ENCODE results near the gene NF1. TPM values are rescaled to one million over a fixed set of nuclear protein-coding genes. Genes with fewer than 3 reads are reported as not detected.
"Not testable (repeated sequence)": the region's sequence is repeated elsewhere in the genome, so short reads cannot be mapped to it uniquely, and the experiment has no call there.

Gene NF1
- total RNA-seq, 1 donor from 2014 or later = 37.8 TPM

DNA sequence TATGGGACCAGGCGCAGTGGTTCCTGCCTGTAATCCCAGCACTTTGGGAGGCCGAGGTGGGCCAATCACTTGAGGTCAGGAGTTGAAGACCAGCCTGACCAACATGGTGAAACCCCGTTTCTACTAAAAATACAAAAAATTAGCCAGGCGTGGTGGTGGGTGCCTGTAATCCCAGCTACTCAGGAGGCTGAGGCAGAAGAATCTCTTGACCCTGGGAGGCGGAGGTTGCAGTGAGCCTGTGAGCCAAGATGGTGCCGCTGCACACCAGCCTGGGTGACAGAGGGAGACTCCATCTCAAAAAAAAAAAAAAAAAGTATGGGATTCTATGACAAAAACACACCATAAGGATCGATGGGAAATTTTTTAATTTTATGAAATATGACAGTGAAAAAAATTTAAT, 217.4 kb downstream of the NF1 start:
- ATAC-seq; DNase-seq; intact Hi-C loops (cut with micrococcal nuclease): not testable (repeated sequence)

DNA sequence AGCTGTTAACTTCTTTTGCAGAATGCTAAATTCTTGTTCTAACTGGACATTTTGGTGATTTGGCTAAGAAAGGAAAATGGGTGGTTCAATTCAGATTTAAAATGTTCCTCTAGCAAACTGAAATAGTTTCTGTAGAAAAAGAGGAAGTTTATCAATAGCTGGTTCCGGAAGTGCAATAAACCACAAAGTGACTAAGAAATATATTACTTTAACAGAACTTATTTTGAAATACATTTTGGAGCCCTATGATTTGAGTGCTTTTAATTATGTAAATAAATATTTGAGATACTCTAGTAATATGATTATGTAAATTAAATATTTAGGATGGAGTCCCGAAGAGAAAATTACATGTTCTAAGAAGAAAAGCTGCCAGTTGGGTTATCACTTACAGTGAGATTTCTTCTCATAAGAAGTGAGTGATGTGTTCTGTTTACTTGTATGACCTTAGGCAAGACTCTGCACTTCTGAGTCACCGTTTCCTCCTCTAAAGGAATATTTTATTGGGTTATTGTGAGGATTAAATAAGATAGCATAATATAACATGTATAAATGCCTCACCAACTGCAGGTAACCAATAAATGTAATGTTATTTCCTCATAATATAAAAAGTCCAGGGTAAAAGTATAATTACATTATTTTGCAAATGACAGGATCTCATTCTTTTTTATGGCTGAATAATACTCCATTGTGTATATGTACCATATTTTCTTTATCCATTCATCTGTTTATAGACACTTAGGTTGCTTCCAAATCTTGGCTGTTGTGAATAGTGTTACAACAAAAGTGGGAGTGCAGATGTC, 219.4 kb downstream of the NF1 start, which contains the start of gene EVI2B:
EVI2B (minus strand) TSS at position 73 of the 800 bp plus-strand sequence. CDS start 8,445 bp downstream, outside the sequence.
- DNase-seq (no peak), ATAC-seq (no peak)
- intact Hi-C loops (cut with micrococcal nuclease) = no loop called here

DNA sequence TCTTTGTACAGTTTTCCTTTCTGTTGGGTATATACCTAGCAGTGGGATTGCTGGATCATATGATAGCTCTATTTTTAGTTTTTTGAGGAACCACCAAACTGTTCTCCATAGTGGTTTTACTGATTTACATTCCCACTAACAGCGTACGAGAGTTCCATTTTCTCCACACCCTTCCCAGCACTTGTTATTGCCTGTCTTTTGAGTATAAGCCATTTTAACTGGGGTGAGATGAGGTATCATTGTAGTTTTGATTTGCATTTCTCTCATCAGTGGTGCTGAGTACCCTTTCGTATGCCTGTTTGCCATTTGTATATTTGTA, 220.0 kb downstream of the NF1 start:
- no peak for ATAC-seq
- no peak for DNase-seq
- intact Hi-C loops (cut with micrococcal nuclease) = no loop called here

DNA sequence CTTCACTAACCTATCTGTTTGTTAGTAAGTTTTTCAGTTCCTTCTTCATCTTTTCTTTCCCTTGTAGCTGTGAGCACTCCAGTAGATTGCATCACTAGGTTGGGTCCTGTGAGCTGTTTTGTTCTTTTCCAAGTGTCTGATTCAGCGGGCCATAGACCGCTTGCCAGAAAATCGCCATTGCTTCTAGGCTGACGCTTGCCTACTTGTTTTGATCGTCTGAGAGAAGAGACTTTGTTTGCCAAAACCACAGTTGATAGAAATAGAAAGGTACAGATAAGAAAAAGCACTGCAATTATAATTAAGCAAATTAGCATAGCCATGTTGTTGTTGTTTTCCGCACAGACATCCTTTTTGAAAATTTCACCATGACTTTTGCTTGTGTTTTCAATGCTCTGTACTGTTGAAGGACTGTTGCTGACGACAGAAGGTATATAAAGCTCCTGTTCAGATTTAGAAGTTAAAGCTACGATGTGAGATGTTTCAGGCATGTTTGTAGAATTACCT, 223.6 kb downstream of the NF1 start:
- DNase-seq (peak; percentile 51), ATAC-seq (peak; percentile 91)
- intact Hi-C loops (cut with micrococcal nuclease) = no loop called here

DNA sequence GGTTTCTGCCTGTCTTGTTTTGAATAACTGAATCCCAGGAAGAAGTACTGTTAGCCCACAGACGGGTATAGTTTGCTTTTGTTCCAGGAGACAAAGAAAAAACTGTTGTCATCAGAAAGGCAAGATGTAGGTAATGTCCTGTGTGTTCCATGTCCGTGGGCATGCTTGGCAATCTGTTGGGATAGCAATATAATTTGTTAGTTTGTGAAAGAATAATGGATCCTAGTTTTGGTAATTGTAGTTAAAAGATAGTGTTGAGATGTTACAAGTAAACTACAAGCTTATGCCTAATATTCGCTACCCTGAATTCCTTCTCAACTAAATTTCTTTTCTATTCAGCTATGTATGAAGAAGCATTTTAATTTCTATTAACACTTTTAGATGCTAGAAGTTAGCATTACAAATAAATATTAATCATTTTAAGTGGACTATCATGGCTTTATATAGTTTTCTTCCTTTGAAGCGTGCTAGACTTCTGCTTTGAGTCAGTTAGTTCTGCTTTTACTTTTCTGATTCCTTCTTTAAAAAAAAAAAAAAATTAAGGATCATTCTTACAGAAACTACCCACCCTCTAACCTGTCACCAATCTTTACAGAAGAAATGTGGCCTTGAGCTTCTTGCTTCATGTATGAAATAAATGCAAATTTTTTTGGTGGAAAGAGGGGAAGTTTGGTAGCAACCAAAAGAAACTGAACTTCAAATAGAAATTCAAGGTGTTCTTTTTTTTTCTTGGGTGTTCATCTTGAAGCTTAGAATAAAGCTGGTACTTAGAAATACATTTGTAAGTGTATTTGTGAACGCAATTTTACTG, 224.3 kb downstream of the NF1 start:
- ATAC-seq (no peak), DNase-seq (no peak)
- intact Hi-C loops (cut with micrococcal nuclease) = no loop called here

DNA sequence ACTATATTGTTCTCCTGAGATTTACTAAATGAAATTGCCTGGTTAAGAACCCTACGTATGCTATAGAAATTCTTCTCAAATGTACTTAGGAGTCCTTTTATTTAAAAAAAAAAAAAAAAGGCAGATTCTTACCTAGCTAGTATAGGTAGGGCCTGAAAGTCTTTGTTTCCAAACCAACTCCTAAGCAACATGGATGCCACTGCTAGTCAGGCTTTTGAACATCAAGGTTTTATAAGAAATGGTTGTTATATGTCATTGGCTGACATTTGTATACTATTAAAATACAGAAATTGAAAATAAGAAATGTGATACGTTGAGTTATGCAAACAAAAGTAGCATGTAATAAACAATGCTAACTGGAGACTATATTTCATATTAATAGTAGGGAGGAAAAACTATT, 225.5 kb downstream of the NF1 start:
- intact Hi-C loops (cut with micrococcal nuclease) = no loop called here
- no peak for DNase-seq
- ATAC-seq = no peak

DNA sequence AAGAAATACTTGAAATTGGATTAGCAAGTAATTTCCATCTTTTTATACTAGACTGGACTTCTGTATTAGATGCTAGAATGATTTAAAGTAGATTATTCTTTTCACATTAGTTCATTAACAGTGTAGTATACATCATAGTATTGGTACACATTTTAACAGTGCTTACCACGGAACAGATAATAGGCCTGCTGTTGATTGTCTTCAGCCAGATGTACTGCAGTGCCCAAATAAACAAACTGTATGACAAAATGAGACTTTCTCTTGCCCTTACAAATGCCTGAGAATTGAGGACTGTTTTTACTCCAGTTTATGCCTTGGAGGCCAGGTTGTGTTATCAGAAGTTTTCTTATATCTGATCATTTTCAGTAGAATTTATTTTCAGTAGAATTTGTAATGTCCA, 226.0 kb downstream of the NF1 start:
- ATAC-seq (no peak), DNase-seq (no peak)
- intact Hi-C loops (cut with micrococcal nuclease) = no loop called here

DNA sequence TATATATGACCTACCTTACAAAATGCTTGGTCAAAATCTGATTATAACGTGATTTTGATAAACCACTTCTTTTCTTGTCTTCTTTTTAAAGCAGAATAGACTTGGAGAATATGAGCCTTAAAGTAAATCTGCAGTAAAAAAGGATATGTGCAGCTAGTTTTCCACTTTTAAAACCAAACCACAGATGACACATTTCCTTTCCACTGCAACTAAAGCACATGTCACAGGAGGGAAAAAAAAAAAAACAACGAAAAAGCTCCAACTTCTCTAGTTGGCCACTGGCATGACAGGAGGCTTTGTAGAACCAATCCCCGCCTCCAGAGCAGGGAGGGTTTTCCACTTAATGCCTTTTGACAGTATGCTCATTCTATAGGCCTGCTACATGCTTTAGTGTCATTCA, 226.7 kb downstream of the NF1 start, which contains the start of gene EVI2A:
EVI2A (minus strand) TSS at position 142 of the 400 bp plus-strand sequence. CDS start 2,609 bp downstream, outside the sequence.
- intact Hi-C loops (cut with micrococcal nuclease) = no loop called here
- DNase-seq = no peak
- peak; percentile 51 for ATAC-seq

DNA sequence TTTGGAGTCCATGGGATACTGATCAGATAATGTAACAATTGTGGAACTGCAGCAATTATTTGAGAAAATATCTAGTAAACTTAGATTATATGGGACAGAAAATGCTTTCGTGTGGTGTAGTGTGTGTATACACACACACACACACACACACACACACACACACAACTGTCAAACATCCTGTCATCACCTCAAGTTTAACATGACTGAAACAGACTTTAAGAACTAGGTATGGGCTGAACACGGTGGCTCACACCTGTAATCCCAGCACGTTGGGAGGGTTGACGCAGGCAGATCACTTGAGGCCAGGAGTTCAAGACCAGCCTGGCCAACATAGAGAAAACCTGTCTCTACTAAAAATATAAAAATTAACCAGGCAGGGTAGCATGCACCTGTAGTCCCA, 227.2 kb downstream of the NF1 start:
- ATAC-seq = no peak
- intact Hi-C loops (cut with micrococcal nuclease) = no loop called here

DNA sequence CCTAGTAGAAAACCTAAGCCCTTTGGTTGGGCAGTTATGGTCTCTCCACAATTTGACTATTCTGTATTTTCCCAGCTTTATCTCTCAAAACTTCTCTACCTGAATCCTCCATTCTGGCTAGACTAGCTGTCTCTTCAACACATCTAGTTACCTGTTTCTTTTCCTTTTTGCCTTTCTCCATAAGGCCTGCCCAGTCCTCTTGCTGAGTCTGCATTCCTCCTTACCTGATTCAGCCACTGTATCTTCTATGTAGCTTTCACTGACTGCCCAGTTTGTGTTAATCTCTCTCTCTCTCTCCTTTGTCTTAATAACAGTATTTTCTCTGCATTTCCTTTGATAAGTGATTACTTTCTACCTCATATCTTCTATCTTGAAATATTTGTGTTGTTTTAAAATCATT, 228.8 kb downstream of the NF1 start:
- no peak for ATAC-seq
- DNase-seq = no peak
- intact Hi-C loops (cut with micrococcal nuclease) = no loop called here

More for the DNA sequence above, 227.2 kb downstream of the NF1 start:
- DNase-seq = no peak

DNA sequence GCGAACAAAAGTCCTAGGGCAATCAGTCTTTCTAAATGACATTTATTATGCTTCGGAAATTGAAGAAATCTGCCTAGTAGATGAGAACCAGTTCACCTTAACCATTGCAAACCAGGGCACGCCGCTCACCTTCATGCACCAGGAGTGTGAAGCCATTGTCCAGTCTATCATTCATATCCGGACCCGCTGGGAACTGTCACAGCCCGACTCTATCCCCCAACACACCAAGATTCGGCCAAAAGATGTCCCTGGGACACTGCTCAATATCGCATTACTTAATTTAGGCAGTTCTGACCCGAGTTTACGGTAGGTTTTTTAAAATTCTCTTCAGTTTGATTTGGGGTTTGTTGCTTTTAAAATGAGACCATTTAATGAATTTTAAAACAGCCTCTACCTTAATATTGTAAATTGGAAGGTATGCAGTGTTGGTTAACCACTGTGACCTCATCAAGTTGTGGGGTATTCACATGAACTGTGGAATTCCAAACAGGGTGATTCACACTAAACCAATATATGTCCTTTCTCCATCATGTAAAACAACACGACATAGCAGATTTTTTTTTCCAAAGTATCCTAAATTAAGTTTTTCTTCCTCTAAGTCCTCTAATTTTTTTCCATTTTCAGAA, 232.9 kb downstream of the NF1 start:
- no peak for ATAC-seq
- intact Hi-C loops (cut with micrococcal nuclease) = no loop called here
- DNase-seq = no peak

DNA sequence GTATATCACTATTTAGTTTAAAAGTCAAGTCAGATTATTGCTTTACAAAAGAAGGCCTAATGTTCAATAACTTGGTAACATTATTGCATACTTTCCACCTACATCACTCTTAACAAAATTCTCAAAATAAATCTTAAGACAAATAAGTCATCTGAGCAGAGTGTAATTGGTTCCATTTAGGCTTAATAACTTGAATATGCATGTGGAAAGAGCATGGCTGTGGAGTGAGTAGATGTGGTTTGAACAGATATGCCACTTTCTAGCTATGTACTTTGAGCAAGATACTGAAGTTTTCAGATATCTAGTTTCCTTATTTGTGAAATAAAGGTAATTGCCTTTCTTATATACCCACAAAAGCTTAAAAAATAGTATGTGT, 233.4 kb downstream of the NF1 start:
- intact Hi-C loops (cut with micrococcal nuclease) = no loop called here
- ATAC-seq (no peak), DNase-seq (no peak)

DNA sequence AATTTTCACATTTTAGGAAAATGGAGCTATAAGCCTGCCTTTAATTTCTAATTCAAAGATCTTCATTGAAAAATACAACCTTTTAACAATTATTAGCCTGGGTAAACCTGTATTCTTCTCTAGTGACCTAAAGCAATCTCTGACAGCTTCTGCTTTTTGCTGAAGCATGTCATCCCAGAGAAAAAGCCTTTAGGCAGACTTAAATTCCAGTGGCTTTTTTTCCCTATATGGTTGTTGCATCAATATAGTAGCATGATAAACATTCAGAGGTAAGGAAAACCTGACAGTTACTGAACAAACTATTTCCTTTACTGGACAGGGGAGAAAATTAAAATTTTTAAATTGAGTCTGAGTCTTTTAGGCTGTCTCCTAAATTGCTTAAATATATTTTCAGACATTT, 234.4 kb downstream of the NF1 start:
- ATAC-seq (no peak), DNase-seq (no peak)
- intact Hi-C loops (cut with micrococcal nuclease) = no loop called here

DNA sequence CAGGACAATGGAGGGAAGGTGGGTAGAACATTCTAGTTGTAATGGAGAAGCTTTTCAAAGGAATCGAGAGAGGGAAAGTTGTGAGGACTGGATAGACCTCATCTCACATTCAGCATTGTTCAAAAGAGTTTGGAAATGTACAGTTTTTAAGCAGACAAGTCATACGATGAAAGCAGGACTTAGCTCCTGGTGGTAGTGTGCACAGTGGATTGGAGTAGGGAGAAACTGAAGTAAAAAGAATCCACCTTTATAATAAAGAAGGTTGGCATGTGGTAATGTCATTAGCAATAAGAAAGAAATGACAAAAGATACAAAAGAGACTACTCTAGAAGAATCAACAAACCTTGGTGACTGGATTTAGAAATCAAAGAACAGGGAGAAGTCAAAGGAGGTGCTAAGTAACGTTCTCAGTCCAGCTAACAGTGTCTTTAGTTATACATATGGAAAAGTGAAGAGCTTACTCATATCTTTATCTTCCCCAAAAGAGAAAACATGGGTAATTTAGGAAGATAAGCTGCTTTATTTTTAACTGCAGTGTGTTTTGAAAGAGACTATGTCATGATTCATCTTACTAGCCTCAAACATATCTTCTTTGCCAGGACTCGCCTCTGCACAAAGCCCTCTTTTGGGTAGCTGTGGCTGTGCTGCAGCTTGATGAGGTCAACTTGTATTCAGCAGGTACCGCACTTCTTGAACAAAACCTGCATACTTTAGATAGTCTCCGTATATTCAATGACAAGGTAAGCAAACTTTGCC, 245.3 kb downstream of the NF1 start:
- ATAC-seq = peak; percentile 25
- DNase-seq = no peak
- intact Hi-C loops (cut with micrococcal nuclease) = no loop called here

DNA sequence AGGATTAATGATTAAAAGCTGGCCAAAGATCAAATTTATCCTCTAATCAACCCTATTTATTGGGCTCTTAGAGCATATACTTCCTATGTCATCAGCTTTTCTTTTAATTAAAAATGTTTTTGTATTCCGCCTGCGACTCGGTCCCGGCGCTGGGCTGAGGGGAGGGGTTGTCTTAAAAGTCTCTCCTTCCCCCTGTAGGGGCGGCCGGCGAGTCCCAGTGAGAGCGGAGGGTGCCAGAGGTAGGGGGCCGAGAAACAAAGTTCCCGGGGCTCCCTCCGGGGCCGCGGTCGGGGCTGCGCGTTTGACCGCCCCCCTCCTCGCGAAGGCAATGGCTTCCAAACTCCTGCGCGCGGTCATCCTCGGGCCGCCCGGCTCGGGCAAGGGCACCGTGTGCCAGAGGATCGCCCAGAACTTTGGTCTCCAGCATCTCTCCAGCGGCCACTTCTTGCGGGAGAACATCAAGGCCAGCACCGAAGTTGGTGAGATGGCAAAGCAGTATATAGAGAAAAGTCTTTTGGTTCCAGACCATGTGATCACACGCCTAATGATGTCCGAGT, 250.5 kb downstream of the NF1 start:
- DNase-seq; intact Hi-C loops (cut with micrococcal nuclease); ATAC-seq: not testable (repeated sequence)

DNA sequence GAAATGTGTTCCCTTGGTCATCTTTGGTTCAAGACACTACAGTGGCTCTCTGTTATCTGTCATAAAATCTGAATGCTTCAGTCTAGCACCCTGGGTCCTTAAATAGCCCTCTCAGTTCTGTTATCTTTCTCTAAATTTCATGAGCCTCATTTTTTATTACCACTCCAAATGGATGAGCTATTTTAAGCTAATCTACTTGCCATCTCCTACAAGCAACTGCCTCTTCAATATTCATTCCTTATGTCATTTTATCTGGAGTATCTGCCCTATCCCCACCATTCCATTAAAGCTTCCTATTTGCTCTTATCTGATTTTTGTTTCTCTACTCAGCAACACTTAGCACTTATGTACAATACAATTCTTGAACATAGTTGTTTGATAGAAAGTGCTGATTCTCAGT, 254.7 kb downstream of the NF1 start:
- DNase-seq (no peak), ATAC-seq (no peak)
- intact Hi-C loops (cut with micrococcal nuclease) = no loop called here

DNA sequence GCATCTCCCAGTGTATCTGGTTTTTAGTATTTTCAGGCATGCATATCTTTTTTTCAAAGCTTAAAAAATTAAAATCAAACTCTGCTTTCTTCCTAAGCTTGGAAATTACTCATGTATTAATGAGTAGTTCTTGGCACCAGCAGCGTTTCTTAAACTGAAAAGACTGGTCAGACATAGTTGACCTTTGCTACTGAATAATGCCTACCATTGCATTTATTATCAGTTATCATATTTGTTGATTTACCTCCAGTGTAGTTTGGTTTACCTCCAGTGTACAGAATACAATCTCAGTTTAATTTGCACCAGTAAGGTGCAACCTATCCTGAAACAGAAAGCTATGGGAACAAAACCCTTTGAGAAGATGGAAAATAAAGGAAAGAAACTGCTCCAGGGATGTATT, 261.2 kb downstream of the NF1 start:
- no peak for ATAC-seq
- intact Hi-C loops (cut with micrococcal nuclease) = no loop called here
- no peak for DNase-seq

DNA sequence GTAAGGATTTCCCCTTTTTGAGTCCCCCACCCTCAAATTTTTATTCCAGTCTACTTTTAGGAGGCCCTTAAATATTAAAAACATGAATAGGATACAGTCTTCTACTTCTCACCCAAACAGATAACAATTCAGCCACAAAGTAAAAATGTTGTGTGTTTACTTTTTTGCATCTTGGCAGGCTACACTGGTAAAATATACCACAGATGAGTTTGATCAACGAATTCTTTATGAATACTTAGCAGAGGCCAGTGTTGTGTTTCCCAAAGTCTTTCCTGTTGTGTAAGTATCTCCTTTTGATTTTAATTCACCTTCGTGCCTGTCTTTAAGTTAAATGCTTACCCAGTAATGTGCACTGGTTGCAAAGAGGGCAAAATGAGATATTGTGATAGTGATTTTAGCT, 262.3 kb downstream of the NF1 start:
- intact Hi-C loops (cut with micrococcal nuclease) = no loop called here
- ATAC-seq (no peak), DNase-seq (no peak)

DNA sequence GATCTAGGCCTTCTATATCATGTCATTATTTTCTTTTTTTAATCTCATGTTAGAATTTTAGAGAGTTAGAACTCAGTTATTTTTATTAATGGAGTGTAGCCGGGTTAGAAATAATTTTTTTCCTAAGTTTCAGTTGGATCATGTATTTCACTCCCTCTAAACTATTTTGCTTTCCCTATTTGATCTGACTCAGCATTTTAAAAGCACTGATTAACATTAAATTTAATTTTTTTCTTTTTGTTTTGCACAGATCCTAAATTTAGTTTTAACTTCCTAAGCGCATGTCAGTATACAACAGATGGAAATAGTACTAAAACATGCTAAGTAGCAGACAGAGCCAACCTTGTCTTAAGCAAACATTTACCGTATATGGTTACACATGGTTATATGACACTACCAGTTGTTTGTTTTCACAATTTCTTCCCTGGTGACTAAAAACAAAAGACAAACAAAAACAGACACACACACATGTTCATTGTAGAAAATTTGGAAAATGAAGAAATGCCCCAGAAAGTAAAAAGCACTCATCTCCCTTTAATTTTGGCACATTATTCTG, 263.1 kb downstream of the NF1 start:
- intact Hi-C loops (cut with micrococcal nuclease) = no loop called here
- ATAC-seq (no peak), DNase-seq (no peak)
